ENCODE measurements around the gene PRICKLE3.
A peak's percentile ranks its signal among the peaks of the same experiment; 100 is the strongest.

Gene PRICKLE3

GRCh38 chrX:49208399-49208798, 22.2 kb upstream of the PRICKLE3 start:
- no peak for DNase-seq (ENCODE audit: low read depth in 2 of 2)

- no peak for DNase-seq (ENCODE audit: low read depth in 2 of 2)
Observed at GRCh38 chrX:49206543-49206942, 20.4 kb upstream of the PRICKLE3 start.

DNA sequence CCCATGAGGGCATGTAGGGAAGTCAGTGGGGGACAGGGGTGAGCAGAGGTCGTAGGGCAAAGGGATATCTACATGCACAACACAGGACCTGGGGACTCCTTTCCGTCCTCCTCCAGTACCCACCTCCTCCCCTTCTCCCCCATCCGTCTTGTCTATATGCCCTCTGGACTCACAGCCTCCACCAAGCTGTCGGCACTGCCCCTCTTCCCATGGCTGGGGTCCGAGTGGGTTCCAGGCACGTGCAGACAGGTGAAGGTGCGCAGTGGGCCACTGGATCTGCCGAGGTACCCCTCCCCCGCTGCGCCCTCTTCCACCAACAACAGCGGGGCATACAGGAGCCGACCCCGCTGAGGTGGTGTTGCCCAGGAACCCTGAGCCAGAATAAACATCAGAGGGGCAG, 19.3 kb upstream of the PRICKLE3 start:
- no peak for DNase-seq (ENCODE audit: low read depth in 2 of 2)

DNA sequence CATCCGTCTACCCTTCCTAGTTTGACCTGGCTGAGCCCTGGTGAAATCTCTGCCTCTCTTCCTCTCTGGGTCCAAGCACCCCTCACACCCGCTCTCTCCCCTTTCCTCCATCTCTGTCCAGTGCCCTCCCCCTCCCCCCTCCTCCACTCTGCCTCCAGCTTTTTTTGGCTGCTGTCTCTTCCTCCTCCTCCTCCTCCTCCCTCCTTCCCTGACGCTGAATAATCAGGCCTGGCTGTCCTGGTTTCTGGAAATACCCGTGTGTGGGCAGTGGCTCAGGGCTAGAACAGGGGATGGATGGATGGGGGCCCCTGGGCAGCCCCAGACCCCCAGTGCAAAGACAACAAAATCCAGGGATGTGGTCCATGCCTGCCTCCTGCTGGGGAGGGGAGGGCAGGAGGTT, 18.5 kb upstream of the PRICKLE3 start:
- no peak for DNase-seq (ENCODE audit: low read depth in 2 of 2)

GRCh38 chrX:49204017-49204416, 17.8 kb upstream of the PRICKLE3 start:
- DNase-seq (ENCODE audit: low read depth in 2 of 2) = no peak

GRCh38 chrX:49203536-49203935, 17.4 kb upstream of the PRICKLE3 start:
- no peak for DNase-seq (ENCODE audit: low read depth in 2 of 2)

- no peak for DNase-seq (ENCODE audit: low read depth in 2 of 2)
Observed at GRCh38 chrX:49202022-49202421, 15.8 kb upstream of the PRICKLE3 start.

- DNase-seq (ENCODE audit: low read depth in 2 of 2) = peak; percentile 81
Observed at GRCh38 chrX:49199906-49200771, 14.0 kb upstream of the PRICKLE3 start, which contains the start of gene SYP. TSS of gene SYP (minus strand) at chrX:49200193. CDS start at chrX:49200186, 7 bp downstream.

GRCh38 chrX:49199315-49199595, 13.1 kb upstream of the PRICKLE3 start:
- DNase-seq (ENCODE audit: low read depth in 2 of 2) = no peak

- DNase-seq (ENCODE audit: low read depth in 2 of 2) = no peak
Observed at GRCh38 chrX:49198540-49199314, 12.6 kb upstream of the PRICKLE3 start.

DNA sequence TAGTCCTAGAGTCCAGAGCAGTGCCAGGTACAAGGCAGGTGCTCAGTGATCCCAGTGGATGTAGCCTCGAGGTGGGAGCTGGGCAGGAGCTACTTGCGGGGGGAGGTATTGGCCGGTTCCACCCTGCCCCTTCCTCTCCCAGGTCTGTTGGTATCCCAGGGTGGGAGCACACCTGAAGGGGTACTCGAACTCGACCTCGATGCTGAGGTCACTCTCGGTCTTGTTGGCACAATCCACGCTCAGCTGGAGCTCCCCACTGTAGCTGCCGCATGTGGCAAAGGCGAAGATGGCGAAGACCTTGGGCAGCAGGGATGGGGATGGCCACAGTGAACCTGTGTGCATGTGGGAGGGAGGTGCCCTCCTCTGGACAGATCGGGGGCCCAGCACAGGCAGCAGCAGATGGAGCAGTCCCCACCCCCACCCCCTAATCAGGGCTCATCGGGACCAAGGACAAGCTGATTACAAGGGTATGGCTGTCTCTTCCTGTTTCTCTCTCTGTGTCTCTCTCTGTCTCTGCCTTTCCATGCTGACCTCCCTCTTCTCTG, 11.4 kb upstream of the PRICKLE3 start:
- DNase-seq (ENCODE audit: low read depth in 2 of 2) = no peak

GRCh38 chrX:49193542-49193964, 7.4 kb upstream of the PRICKLE3 start:
- DNase-seq (ENCODE audit: low read depth in 2 of 2) = no peak

- DNase-seq (ENCODE audit: low read depth in 2 of 2) = no peak
Observed at GRCh38 chrX:49192722-49193328, 6.7 kb upstream of the PRICKLE3 start.

DNA sequence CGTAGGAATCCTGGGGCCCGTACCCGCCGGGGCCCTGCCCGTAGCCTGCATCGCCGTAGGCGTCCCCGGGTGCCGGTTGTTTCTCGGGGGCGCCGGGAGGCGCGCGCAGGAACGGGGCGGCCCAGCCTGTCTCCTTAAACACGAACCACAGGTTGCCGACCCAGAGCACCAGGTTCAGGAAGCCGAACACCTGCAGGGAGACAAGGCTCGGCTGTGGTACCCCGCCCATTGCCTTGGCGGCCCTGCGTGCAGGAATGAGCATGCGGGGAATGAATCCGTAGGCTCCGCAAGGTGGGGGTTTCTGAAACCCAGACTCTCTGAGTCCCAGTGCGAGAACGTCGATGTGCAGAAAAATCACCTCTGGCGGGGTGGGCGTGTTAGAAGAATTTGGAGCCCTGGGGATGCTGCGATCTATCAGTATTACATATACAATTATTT, 5.4 kb upstream of the PRICKLE3 start:
- DNase-seq (ENCODE audit: low read depth in 2 of 2) = no peak

DNA sequence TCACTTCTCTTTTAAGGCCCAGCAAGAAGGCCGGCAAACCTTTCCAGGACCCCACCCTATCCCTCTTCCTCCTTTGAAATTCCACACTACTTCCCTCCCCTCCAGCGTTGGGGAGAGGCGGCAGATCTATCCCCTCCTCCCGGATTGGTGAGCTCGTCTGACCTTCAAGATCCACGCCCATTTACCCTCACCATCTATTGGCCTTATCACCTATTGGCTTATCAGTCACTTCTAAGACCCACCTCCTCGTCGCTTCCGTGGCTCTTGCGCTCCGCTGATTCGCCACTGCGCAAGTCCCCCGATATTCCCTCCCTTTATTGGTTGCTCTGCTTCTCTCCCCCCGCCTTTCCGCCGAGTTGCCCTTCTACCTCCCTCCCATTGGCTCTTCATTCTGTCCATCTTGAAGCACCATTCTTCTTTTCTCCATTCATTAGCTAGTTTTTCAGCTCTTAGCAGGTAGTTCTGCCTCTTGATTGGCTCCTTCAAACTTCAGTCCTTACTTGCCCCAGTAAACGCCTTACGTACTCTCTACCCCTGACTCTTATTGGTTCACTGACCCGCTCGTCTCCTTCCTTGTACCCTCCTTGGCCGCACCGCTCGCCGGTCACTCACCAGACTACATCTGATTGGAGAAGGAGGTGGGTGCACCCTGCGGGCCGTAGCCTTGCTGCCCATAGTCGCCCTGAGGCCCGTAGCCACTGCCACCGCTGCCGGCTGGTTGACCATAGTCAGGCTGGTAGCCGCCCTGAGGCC, 4.8 kb upstream of the PRICKLE3 start:
- DNase-seq (ENCODE audit: low read depth in 2 of 2) = peak; percentile 54 to 74

DNA sequence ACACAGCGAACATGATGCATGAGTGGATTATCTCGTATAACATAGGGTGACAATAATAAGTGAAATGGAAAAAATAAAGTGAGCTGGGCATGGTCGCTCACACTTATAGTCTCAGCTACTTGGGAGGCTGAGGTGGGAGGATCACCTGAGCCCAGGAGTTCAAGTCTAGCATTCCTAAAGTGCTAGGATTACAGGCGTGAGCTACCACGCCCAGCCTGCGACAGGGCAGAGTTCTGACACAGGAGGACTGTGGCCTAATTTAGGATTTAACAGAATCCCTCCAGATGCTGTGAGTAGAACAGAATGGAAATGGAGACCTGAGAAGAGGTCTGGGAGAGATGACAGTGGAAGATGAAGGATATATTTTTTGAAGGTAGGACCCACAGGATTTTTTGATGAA, 3.4 kb upstream of the PRICKLE3 start:
- no peak for DNase-seq (ENCODE audit: low read depth in 2 of 2)

- DNase-seq (ENCODE audit: low read depth in 2 of 2) = no peak
Observed at GRCh38 chrX:49188468-49189076, 2.4 kb upstream of the PRICKLE3 start.

GRCh38 chrX:49187526-49187925, 1.4 kb upstream of the PRICKLE3 start:
- no peak for DNase-seq (ENCODE audit: low read depth in 2 of 2)

DNA sequence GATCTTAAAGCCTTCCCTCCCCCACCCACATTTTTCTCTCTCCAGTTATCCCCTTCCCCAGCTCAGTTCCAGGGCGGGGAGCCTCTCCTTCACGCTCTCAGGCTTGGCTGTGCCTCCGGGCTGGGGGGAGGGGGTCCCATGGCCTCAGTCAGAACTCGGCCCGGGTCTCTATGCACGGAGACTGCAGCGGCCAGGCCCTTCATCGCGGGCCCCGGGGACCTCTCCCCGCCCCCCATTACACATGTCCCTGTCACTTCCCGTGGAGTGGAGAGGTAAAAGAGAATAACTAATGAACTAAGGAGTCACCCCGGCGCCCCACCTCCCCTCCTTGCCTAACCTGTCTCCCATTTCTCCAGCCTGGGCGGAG, 838 bp upstream of the PRICKLE3 start:
- no peak for DNase-seq (ENCODE audit: low read depth in 2 of 2)

- DNase-seq (ENCODE audit: low read depth in 2 of 2) = no peak
Observed at GRCh38 chrX:49184294-49185281, 1.6 kb downstream of the PRICKLE3 start.

Data from stimulated activated CD4-positive, alpha-beta T cell treated with anti-CD3 and anti-CD28 coated beads, Interleukin-4, amount 100 ng/mL, for 48 hours (primary cell).